Keratinocyte (primary cell): ENCODE results near the gene VOPP1. TPM values are rescaled to one million over a fixed set of nuclear protein-coding genes. Genes with fewer than 3 reads are reported as not detected.

ENCODE experiments used
- DNase-seq: peaks from one replicate; pipeline ENCODE4 v3.0.0-alpha.2; 2011; ENCODE audit warnings: low read depth, missing footprints, low spot score
- FAIRE-seq: peaks from 2 replicates; lab custom pipeline; 2011; peaks lifted over from hg19 to GRCh38; lab: Jason Lieb, UNC
- H2AFZ ChIP-seq: 2 replicates; pipeline ENCODE4 v1.6.0; 2012; ENCODE audit warnings: low read length, control low read depth, inconsistent platforms; ENCODE audit not compliant: control insufficient read depth
- H3K27ac ChIP-seq: 2 replicates; pipeline ENCODE4 v1.5.1; 2011; ENCODE audit warnings: low read length; ENCODE audit not compliant: control insufficient read depth, insufficient read depth
- H3K27me3 ChIP-seq: 3 replicates; pipeline ENCODE4 v1.6.0; 2011; ENCODE audit warnings: low read length; ENCODE audit not compliant: control insufficient read depth, insufficient read depth; ENCODE audit errors: extremely low read depth
- H3K36me3 ChIP-seq, 2 experiments: 2 replicates in 1 of 2; 3 replicates in 1 of 2; pipeline ENCODE4 v1.5.1; 2011; ENCODE audit warnings: low read length in 2 of 2, mild to moderate bottlenecking in 1 of 2; ENCODE audit not compliant: control insufficient read depth in 2 of 2, insufficient read depth in 2 of 2; ENCODE audit errors: extremely low read depth in 1 of 2
- H3K4me1 ChIP-seq: 3 replicates; pipeline ENCODE4 v1.5.1; 2011; ENCODE audit warnings: low read length; ENCODE audit not compliant: control insufficient read depth, insufficient read depth; ENCODE audit errors: extremely low read depth
- H3K4me2 ChIP-seq: 3 replicates; pipeline ENCODE4 v1.6.0; 2011; ENCODE audit warnings: low read depth, low read length; ENCODE audit not compliant: control insufficient read depth, insufficient read depth; ENCODE audit errors: extremely low read depth
- H3K4me3 ChIP-seq, 3 experiments: fragments of 200-600 bp in 1 of 3; sonication (generic) in 1 of 3; 2 replicates in 2 of 3; 3 replicates in 1 of 3; pipeline ENCODE4 v1.5.1; 2011 to 2016; ENCODE audit warnings: low read length in 3 of 3, mild to moderate bottlenecking in 3 of 3, control low read depth in 2 of 3, inconsistent platforms in 1 of 3, low read depth in 1 of 3, mixed read lengths in 1 of 3, mixed run types in 1 of 3, moderate library complexity in 1 of 3; ENCODE audit not compliant: control insufficient read depth in 2 of 3, insufficient read depth in 2 of 3; ENCODE audit errors: extremely low read depth in 1 of 3
- H3K79me2 ChIP-seq: 2 replicates; pipeline ENCODE4 v1.6.0; 2012; ENCODE audit warnings: low read length; ENCODE audit not compliant: control insufficient read depth, insufficient read depth
- H3K9ac ChIP-seq: 3 replicates; pipeline ENCODE4 v1.6.0; 2011; ENCODE audit warnings: low read length; ENCODE audit not compliant: control insufficient read depth, insufficient read depth; ENCODE audit errors: extremely low read depth
- H3K9me1 ChIP-seq: 3 replicates; pipeline ENCODE4 v1.6.0; 2011; ENCODE audit warnings: low read length; ENCODE audit not compliant: control insufficient read depth, insufficient read depth; ENCODE audit errors: extremely low read depth
- H3K9me3 ChIP-seq: 2 replicates; pipeline ENCODE4 v1.5.1; 2012; ENCODE audit warnings: low read depth, low read length; ENCODE audit not compliant: control insufficient read depth
- H4K20me1 ChIP-seq: 3 replicates; pipeline ENCODE4 v1.6.0; 2011; ENCODE audit warnings: low read length; ENCODE audit not compliant: control insufficient read depth, insufficient read depth; ENCODE audit errors: extremely low read depth
- CTCF ChIP-seq, 3 experiments: IDR thresholded peaks in 1 of 3; conservative IDR thresholded peaks in 1 of 3; optimal IDR thresholded peaks in 1 of 3; 2 replicates in 2 of 3; 3 replicates in 1 of 3; pipeline versions ENCODE3 to v1.5.1; 2011; ENCODE audit warnings: low read length in 3 of 3, mild to moderate bottlenecking in 3 of 3, moderate library complexity in 2 of 3, control low read depth in 1 of 3, inconsistent platforms in 1 of 3; ENCODE audit not compliant: insufficient read depth in 2 of 3; ENCODE audit errors: extremely low read depth in 1 of 3
- EZH2 ChIP-seq: IDR thresholded peaks from one replicate; pipeline ENCODE4 v1.6.1; 2012; ENCODE audit warnings: inconsistent platforms, mild to moderate bottlenecking, low read length, moderate library complexity
- dilution Hi-C: fragments of 300-500 bp; cut with MboI; formaldehyde crosslinking; loops from one replicate; pipeline ENCODE4 v1.7.0; 2020; ENCODE audit warnings: low sequenced_read_pairs; ENCODE audit not compliant: extremely low pct_ligation_motif_present
- polyA plus RNA-seq, 5 experiments: library from polyadenylated mRNA; depleted of rRNA in 3 of 5; stranded (reverse) in 3 of 5; stranded (forward) in 1 of 5; unstranded in 1 of 5; fragments of >200 nt; gene quantifications; 1 replicate in 1 of 5; 2 replicates in 3 of 5; 3 replicates in 1 of 5; pipeline versions ENCODE4 v1.2.1 to v1.2.3, GENCODE V29; 2011 to 2012; ENCODE audit warnings: missing spikeins in 2 of 5, low read depth in 1 of 5, low replicate concordance in 1 of 5

VOPP1 gene
- polyA plus RNA-seq, 1 donor (not counting 4 experiments of a cell fraction or from before 2014, with no cell fraction given): 49.2 TPM

GRCh38 chr7:55563596-55564325 is 8.5 kb downstream of the VOPP1 start:
- DNase-seq: no peak
- Histone ChIP-seq H2AFZ (no peak overlapping the region), H3K9ac (no peak overlapping the region), H3K4me2 (peak overlapping the region; percentile 36), H3K9me3 (no peaks in the 10 kb centered on the region), H3K27ac (no peak overlapping the region), H3K79me2 (peaks cover 96% of the 10 kb centered on the region), H3K4me3 (no peak overlapping the region), H4K20me1 (peaks cover 18% of the 10 kb centered on the region), H3K4me1 (peaks cover 15% of the 10 kb centered on the region), H3K27me3 (no peaks in the 10 kb centered on the region), H3K9me1 (peaks cover 4% of the 10 kb centered on the region), H3K36me3 (peaks cover 0 to 2% of the 10 kb centered on the region in 2 experiments)
- dilution Hi-C loops: no loop called here
- no peak for FAIRE-seq
- TF ChIP-seq EZH2 (no peak), CTCF (optimal IDR thresholded peaks at IDR 0.05 in 1 of 3, IDR thresholded peaks at IDR 0.05 in 1 of 3, conservative IDR thresholded peaks at IDR 0.05 in 1 of 3; ENCODE audit: extremely low read depth in 1 of 3, insufficient read depth in 2 of 3, low read length in 3 of 3) (no peak)

- peaks cover 0 to 2% of the 10 kb centered on the region in 2 experiments for H3K36me3 ChIP-seq
- dilution Hi-C loops: no loop called here
- no peak overlapping the region for H3K4me3 ChIP-seq
- no peak for FAIRE-seq
- no peak for TF ChIP-seq EZH2
- TF ChIP-seq CTCF (optimal IDR thresholded peaks at IDR 0.05 in 1 of 3, IDR thresholded peaks at IDR 0.05 in 1 of 3, conservative IDR thresholded peaks at IDR 0.05 in 1 of 3; ENCODE audit: extremely low read depth in 1 of 3, insufficient read depth in 2 of 3, low read length in 3 of 3): no peak
- H3K9me3 ChIP-seq: no peaks in the 10 kb centered on the region
- no peak overlapping the region for H3K9ac ChIP-seq
- peaks cover 15% of the 10 kb centered on the region for H3K4me1 ChIP-seq
- DNase-seq: no peak
- H3K27ac ChIP-seq: no peak overlapping the region
- H3K27me3 ChIP-seq: no peaks in the 10 kb centered on the region
- peaks cover 16% of the 10 kb centered on the region for H4K20me1 ChIP-seq
- no peak overlapping the region for H3K4me2 ChIP-seq
- H3K9me1 ChIP-seq: peaks cover 4% of the 10 kb centered on the region
- H2AFZ ChIP-seq: no peak overlapping the region
- peaks cover 98% of the 10 kb centered on the region for H3K79me2 ChIP-seq
These were observed 10.6 kb downstream of the VOPP1 start for GRCh38 chr7:55561690-55562089.
